SK-MEL-5 (cell line): ENCODE measurements around the gene APEH. TPM values are rescaled to one million over a fixed set of nuclear protein-coding genes. Genes with fewer than 3 reads are reported as not detected.

Experiments used
- DNase-seq: peaks from one replicate; pipeline ENCODE4 v3.0.0-alpha.2; 2016; ENCODE audit warnings: low read depth, low spot score
- in situ Hi-C: cut with HindIII; loops from 2 replicates; pipeline ENCODE4 v1.10.0; 2016; ENCODE audit warnings: low sequenced_read_pairs, high pct_unique_total_duplicates, low pct_unique_long_range_greater_than_20kb
- polyA plus RNA-seq, 2 experiments: library from polyadenylated mRNA; depleted of rRNA; stranded (reverse); fragments of >200 nt; gene quantifications; 2 replicates each; pipeline ENCODE4 v1.2.3, GENCODE V29; 2015
- total RNA-seq: library from RNA; depleted of rRNA; stranded (reverse); fragments of >200 nt; shearing (Covaris generic); gene quantifications from 2 replicates; pipeline ENCODE4 v1.2.3, GENCODE V29; 2014; rRNA removed

APEH gene
- 231 and 246 TPM in 2 replicates for total RNA-seq
- 225 and 264 TPM in 2 replicates for polyA plus RNA-seq (2015; cell fraction: cytosol; rRNA removed)
- 319 and 330 TPM in 2 replicates for polyA plus RNA-seq (2015; cell fraction: nucleus; rRNA removed)

- in situ Hi-C loops: no loop called here
- peak; percentile 96 for DNase-seq
Observed at GRCh38 chr3:49673715-49674496, at the start of gene APEH. Gene APEH, plus strand, starts transcription at chr3:49674351. Its CDS starts 51 bp downstream, at chr3:49674402.

DNA sequence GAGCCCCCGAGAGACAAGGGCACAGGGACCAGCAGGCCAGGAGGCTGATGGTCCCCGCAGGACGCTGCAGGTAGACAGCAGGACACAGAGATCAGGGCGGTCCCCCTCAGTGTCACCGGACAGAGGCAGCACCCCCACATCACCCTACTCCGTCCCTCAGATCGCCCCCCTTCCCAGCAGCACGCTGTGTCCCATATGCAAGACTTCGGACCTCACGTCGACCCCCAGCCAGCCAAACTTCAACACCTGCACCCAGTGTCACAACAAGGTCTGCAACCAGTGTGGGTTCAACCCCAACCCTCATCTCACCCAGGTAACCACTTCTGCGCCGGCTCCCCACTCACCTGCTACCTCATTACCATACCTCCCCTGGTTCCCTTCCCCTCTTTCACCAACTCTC lies 49.1 kb upstream of the APEH start:
- DNase-seq: no peak
- in situ Hi-C loops: no loop called here

DNA sequence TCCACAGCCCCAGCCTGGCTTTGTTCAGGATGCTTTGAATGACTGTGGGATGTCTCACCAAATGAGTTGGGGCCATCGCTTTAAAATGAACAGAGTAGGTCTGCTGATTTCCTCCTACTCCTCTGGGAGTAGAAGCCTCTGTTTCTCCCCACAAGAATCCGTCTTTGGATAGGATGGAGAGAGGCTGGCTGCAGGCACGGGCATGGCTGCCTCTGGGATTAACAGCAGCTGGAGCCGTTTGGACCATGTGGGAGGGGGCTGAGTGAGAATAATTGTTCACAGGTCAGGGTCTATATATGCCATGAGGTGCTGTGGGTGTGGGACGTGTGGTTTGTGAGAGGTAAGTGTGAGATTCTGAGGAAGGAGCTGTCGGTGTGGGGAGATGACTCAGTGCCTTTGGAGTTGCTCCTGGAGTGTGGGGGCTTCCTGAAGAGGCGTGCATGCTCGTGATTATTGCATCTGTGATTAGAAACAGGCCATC lies 48.0 kb upstream of the APEH start:
- in situ Hi-C loops: no loop called here
- no peak for DNase-seq

GRCh38 chr3:49626796-49627195 lies 47.4 kb upstream of the APEH start:
- no peak for DNase-seq
- in situ Hi-C loops: no loop called here

DNA sequence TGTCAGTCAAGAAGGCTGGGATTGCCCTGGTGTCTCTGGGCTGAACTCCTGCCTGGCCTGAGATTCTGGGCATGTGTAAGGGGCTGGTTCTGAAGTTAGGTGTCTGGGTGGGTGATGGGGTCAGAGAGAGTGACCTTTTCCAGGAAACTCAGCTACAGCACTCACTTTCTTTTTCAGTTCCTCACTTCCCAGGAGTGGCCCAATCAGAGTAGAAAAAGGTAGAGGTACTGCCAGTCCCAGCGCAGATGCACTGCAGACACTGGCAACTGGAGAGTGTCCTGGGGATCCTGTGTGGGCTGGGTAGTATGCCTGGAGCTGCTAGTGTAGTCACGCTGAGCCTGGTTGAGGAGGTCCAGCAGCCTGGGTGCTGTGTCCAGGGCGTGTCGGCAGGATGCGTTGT lies 46.5 kb upstream of the APEH start:
- in situ Hi-C loops: no loop called here
- no peak for DNase-seq

GRCh38 chr3:49628249-49628648 lies 45.9 kb upstream of the APEH start:
- no peak for DNase-seq
- in situ Hi-C loops: no loop called here

- DNase-seq: no peak
- in situ Hi-C loops: no loop called here
Observed at GRCh38 chr3:49629451-49629850, 44.7 kb upstream of the APEH start.

- no peak for DNase-seq
- in situ Hi-C loops: no loop called here
Observed at GRCh38 chr3:49629866-49630265, 44.3 kb upstream of the APEH start.

DNA sequence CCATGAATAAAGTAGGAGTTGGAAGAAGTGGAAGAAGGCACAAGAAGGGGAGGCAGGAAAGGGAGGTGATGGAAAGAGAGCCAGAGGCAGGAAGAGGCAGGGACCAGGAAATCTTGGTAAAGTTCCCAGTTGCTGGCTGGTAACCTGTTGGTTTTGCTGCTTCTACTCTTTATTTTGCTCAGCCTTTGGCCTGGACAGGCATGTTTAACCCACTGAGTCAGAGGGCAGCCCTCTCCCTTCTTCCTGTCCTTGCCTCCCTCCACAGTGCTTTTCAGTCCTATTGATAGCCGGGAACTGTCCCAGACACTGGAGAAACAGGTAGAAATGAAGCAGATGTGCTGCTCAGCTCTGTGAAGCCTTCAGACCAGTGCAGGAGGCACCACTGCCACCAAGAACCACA lies 43.4 kb upstream of the APEH start:
- DNase-seq: no peak
- in situ Hi-C loops: no loop called here

DNA sequence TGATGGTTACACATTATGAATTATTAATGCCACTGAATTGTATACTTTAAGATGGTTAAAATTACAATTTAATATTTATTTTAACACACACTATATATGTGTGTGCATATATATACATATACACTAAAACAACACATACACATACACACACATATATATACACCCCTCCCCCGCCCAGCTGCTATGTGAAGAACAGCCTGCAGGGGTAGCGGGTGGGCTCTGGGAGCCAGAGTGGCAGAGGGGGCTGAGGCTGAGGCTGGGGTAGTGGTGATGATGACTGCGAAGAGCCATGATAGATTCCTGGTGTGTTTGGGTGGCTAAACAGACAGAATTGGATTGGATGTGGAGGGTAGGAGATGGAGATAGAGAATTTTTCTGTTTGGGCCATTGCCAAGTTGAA lies 39.4 kb upstream of the APEH start:
- DNase-seq: no peak
- in situ Hi-C loops: no loop called here

DNA sequence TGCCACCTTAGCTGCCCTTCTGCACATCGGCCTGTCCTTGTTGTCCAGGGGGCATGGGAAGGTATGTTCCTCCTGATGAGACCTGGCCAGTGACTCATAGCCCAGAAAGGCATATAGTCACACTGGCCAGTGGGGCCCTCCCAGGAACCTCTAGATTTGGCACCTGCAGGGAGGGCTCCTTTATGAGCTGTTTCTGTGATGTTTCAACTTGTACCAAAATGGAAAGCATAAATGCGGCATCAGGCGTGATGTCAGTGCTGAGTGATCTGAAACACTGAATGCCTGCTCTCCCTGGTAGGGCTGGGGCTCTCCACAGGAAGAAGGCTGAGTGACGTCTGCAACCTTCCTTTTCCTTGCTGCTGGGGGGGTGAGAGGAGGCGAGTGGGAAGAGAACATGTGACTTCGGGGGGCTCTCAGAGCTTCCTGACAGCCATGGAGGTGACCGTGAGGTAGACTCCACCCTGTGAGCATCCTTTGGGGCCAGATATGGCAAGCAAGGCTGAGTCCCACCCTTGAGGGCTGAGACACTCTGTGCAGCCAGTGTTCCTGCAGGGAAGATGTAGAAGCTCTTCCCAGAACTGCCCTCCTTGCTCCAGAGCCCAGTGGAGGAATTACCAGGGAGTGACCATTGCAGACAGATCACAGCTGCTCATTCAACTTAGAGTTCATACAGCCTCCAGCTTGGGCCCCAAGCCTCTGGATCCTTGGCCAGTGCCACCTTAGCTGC lies 37.1 kb upstream of the APEH start:
- in situ Hi-C loops: no loop called here
- DNase-seq: no peak

- in situ Hi-C loops: no loop called here
- DNase-seq: no peak
Observed at GRCh38 chr3:49638445-49638844, 35.7 kb upstream of the APEH start.

DNA sequence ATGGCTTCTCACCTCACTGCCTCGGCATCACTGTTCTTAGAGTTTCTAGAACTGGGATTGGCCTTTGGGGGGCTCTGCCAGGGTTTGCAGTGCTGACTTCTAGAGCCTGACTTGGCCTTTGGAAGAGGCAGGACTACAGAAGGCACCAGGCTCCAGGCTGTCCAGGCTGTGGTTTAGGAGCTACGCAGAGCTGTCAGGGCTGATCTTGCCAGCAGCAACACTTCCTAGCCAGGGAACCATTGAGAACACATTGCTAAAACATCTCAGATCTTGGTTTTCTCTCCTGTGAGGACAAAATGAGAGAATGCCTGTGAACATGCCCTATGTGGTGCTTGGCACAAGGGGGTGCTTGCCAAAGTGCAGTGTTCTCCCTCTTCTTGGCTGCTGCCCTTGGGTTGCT lies 34.6 kb upstream of the APEH start:
- no peak for DNase-seq
- in situ Hi-C loops: no loop called here

DNA sequence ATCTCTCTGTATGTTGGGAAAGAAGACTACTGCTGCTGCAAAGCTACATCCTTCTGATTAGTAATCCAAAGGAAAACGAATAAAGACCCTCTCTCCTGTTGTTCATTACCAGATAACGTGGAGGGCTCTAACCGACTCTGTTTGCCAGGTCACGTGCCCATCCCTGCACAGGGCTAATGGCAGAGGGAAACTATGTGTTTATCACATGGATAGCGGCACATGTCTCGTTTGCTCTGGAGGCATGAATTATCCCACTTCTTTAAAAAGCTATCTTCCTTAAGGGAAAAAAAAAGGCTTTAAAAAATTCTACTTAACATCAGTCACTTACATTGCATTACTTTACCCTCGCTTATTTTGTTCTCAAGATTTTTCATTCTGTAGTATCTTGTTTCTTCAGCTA lies 32.9 kb upstream of the APEH start:
- DNase-seq: no peak
- in situ Hi-C loops: no loop called here

DNA sequence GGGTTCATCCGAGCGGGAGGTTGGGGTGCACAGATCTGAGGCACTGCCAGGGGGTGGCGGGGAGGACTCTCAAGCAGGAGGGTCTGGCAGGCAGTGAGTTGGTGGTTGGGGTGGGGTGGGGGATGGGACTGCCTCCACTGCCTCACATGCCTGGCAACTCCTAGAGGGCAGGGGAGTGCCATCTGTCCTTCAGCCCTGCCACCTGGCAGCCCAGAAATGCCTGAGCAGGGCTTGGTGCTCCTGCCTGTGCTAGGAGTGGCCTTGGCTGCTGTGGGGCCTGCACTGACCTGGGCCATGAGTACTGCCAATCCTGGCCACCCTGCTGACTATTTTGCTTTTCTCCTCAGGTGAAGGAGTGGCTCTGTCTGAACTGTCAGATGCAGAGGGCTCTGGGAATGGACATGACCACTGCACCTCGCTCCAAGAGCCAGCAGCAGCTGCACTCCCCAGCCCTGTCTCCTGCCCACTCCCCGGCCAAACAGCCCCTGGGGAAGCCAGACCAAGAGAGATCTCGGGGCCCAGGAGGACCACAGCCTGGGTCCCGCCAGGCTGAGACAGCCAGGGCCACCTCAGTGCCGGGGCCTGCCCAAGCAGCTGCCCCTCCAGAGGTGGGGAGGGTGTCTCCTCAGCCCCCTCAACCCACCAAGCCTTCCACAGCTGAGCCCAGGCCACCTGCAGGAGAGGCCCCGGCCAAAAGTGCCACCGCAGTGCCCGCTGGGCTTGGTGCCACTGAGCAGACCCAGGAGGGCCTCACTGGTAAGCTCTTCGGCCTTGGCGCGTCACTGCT lies 32.0 kb upstream of the APEH start:
- no peak for DNase-seq
- in situ Hi-C loops: no loop called here

GRCh38 chr3:49642708-49643145 lies 31.4 kb upstream of the APEH start:
- DNase-seq: no peak
- in situ Hi-C loops: no loop called here

DNA sequence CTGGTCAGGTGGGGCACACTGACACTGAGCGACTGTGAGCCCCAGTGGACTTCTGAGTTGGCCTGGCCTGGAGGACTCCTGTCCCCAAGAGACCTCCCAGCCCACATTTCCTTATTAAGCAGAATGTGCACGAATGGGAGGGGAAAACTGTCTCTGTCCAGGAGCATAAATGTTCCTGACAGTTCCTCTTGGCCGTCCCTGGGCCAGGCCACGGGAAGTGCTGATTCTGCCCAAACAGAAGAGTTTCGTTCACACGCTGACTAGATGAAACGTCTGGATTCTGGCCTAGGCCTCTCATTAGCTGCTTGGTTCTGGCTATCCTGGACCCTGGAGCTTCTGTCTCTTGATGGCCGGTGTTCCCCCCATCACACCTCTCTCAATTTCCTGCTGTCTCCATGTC lies 29.5 kb upstream of the APEH start:
- no peak for DNase-seq
- in situ Hi-C loops: no loop called here

DNA sequence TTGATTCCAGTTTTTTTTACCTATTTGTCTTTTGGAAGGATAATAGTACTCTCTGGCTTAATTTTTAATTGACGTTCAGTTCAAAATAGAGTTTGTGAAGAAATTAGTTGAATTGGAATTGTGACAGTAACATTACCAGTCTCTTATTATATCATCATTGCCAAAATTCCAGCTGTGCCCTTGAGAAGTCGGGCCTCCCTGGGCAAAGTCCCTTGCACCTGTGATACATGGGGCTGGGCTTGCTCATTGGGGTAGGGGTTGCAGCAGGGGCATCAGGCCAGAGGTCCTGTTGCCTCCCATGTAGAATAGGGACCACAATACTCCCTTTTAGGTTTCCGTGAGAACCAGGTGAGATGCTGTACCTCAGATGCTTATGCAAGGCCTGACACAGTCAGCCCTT lies 27.9 kb upstream of the APEH start:
- DNase-seq: no peak
- in situ Hi-C loops: no loop called here
